ENCODE measurements around the gene CDC5L. TPM values are rescaled to one million over a fixed set of nuclear protein-coding genes. Genes with fewer than 3 reads are reported as not detected.

CDC5L gene
- total RNA-seq = 22.4 TPM
- 10 to 100 TPM; 15.9 to 18.3 (median 16.3) TPM for polyA plus RNA-seq

DNA sequence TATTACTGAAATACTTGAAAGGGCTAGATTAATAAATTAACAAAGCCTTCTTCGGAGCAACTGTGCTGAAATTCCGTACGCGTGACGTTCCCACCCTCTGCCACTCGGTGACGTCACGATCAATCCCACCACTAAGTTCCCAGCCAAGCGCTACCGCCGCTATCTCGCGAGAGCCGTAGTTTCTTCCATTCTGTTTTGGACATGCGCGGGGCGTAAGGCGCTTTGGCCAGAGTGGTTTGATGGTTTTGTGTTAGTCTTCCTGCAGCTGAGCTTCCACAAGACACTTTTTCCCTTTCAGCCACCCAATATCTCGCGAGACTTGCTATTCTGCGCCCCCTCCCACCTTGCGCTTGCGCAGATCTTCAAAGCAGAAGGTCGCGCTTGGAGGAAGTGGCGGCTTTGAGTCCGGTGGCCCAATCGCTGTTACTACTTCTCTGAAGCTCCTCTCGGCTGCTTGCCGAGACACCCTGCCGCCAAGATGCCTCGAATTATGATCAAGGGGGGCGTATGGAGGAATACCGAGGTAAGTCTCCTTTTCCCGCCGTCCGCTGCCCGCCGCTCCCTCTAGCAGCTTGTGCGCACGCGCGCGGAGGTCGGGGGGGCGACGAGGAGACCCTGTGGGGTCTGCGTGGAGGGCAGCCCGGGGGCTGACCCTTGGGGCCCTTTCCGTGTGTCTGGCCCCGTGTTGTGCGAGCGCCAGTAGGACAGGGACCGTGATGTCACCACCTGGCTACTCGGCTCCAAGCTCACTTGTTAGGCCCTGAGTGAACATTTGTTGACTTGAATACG lies at the start of gene CDC5L:
Gene CDC5L (plus strand): TSS at position 361 of the 789 bp plus-strand sequence. CDS start 118 bp downstream, at position 479.
- peak within 1 kb of the TSS; percentile 96 to 98 (median 96) for H3K27ac Mint-ChIP-seq
- H3K4me1 ChIP-seq (ENCODE audit: control insufficient read depth, insufficient read depth, low read length, poor library complexity, severe bottlenecking) = peaks cover 32% of the 10 kb centered on the region
- peak within 1 kb of the TSS; percentile 93 for H3K27ac ChIP-seq (ENCODE audit: insufficient read depth, low read length, poor library complexity, severe bottlenecking)
- no peaks in the 10 kb centered on the region for H3K9me3 ChIP-seq (ENCODE audit: control insufficient read depth in 2 of 2, low read length in 2 of 2)
- peaks cover 16% of the 10 kb centered on the region for H3K36me3 Mint-ChIP-seq
- H3K27me3 Mint-ChIP-seq = peaks cover 5% of the 10 kb centered on the region
- H3K4me1 Mint-ChIP-seq = peaks cover 14 to 48% (median 32%) of the 10 kb centered on the region in 4 donors
- peaks cover 2% of the 10 kb centered on the region for H3K27me3 ChIP-seq (ENCODE audit: control insufficient read depth, insufficient read depth, low read length)
- peak within 1 kb of the TSS; percentile 92 to 99 (median 96) for H3K4me3 Mint-ChIP-seq
- peak within 1 kb of the TSS; percentile 98 for H3K4me3 ChIP-seq (ENCODE audit: low read depth, low read length)
- no peaks in the 10 kb centered on the region for H3K9me3 Mint-ChIP-seq
- H3K36me3 ChIP-seq (ENCODE audit: control insufficient read depth, insufficient read depth, low read length) = peaks cover 18% of the 10 kb centered on the region
- DNase-seq = peak; percentile 86 to 98 (median 96)
- peak; percentile 79 to 84 for ATAC-seq (ENCODE audit: low read depth in 2 of 2)

DNA sequence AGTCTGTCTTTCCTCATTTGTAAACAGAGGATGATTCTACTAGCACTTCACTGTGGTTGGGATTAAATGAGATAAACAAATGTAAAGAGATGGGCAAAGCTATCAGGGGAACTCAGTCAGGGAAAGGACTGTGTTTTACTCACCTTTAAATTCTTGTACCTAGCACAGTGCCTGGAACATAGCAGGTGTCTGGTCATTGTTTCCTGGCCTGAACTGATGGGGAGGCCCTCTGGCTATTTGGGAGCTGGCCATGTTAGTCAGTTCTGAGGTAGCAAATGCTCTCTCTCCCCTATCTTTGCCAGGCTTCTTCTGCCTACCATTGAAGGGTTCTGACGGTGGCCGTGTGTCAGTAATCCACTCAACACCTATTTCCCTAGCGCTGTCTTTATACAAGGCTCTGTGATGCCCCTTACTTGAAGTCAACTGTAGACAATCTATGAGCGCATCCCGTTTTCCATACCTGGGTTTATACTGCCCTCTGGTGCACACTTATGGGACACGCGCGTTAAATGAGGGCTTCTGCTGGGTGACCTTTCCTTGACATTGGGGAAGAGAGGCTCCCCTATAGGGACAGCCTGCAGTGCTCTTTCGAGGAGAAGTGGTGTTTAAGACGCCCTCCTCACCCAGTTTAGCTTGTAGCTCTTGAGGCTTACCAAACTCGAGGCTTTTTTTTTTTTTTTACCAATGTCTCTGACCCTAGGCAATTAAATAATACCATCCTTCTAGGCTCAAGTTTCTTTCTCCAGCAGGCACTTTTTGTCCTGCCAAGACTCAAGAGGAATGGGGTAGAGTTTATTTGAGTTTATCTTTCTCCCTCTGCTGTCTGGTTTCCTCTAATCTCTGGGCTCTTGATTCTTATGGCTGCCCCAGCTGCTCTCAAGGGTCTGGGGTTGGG lies 49.0 kb upstream of the CDC5L start:
- Mint-ChIP-seq H3K27ac (peak overlapping the region in 1 of 3 donors; percentile 50), H3K4me3 (no peak overlapping the region), H3K36me3 (no peaks in the 10 kb centered on the region), H3K4me1 (no peaks in the 10 kb centered on the region), H3K9me3 (no peaks in the 10 kb centered on the region), H3K27me3 (peaks cover 50% of the 10 kb centered on the region)
- H3K4me3 ChIP-seq (ENCODE audit: low read depth, low read length) = no peak overlapping the region
- DNase-seq (peak; percentile 40 to 74 (median 65)), ATAC-seq (ENCODE audit: low read depth in 2 of 2) (peak; percentile 77 to 78)
- H3K27ac ChIP-seq (ENCODE audit: insufficient read depth, low read length, poor library complexity, severe bottlenecking) = no peak overlapping the region
- H3K4me1 ChIP-seq (ENCODE audit: control insufficient read depth, insufficient read depth, low read length, poor library complexity, severe bottlenecking) = no peaks in the 10 kb centered on the region
- H3K36me3 ChIP-seq (ENCODE audit: control insufficient read depth, insufficient read depth, low read length) = no peaks in the 10 kb centered on the region
- no peaks in the 10 kb centered on the region for H3K9me3 ChIP-seq (ENCODE audit: control insufficient read depth in 2 of 2, low read length in 2 of 2)
- H3K27me3 ChIP-seq (ENCODE audit: control insufficient read depth, insufficient read depth, low read length) = peaks cover 9% of the 10 kb centered on the region

DNA sequence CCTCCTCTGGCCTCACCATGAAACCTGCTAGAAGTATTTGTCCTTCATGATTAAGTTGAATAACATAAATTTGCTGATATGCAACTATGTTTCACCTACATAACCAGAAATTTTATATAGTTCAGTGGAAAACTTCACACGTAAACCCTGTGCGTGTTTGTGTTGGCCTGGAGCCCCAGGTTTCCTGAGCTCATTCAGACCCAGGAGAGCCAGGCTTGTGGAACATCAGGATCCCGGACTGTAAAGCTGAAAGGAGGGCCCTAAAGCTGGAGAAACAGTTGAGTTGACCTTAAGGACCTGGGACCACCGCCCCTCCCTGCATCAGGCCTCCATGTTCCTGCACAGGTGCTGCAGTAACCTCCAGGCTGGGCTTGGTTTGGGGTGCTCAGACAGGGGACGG lies 48.2 kb upstream of the CDC5L start:
- Mint-ChIP-seq H3K27ac (no peak overlapping the region), H3K36me3 (no peaks in the 10 kb centered on the region), H3K27me3 (peaks cover 58% of the 10 kb centered on the region), H3K4me1 (no peaks in the 10 kb centered on the region), H3K4me3 (no peak overlapping the region), H3K9me3 (no peaks in the 10 kb centered on the region)
- Histone ChIP-seq H3K36me3 (ENCODE audit: control insufficient read depth, insufficient read depth, low read length) (no peaks in the 10 kb centered on the region), H3K27me3 (ENCODE audit: control insufficient read depth, insufficient read depth, low read length) (peaks cover 17% of the 10 kb centered on the region), H3K9me3 (ENCODE audit: control insufficient read depth in 2 of 2, low read length in 2 of 2) (no peaks in the 10 kb centered on the region), H3K4me3 (ENCODE audit: low read depth, low read length) (no peak overlapping the region), H3K4me1 (ENCODE audit: control insufficient read depth, insufficient read depth, low read length, poor library complexity, severe bottlenecking) (no peaks in the 10 kb centered on the region), H3K27ac (ENCODE audit: insufficient read depth, low read length, poor library complexity, severe bottlenecking) (no peak overlapping the region)
- ATAC-seq (ENCODE audit: low read depth in 2 of 2) (no peak), DNase-seq (no peak)

DNA sequence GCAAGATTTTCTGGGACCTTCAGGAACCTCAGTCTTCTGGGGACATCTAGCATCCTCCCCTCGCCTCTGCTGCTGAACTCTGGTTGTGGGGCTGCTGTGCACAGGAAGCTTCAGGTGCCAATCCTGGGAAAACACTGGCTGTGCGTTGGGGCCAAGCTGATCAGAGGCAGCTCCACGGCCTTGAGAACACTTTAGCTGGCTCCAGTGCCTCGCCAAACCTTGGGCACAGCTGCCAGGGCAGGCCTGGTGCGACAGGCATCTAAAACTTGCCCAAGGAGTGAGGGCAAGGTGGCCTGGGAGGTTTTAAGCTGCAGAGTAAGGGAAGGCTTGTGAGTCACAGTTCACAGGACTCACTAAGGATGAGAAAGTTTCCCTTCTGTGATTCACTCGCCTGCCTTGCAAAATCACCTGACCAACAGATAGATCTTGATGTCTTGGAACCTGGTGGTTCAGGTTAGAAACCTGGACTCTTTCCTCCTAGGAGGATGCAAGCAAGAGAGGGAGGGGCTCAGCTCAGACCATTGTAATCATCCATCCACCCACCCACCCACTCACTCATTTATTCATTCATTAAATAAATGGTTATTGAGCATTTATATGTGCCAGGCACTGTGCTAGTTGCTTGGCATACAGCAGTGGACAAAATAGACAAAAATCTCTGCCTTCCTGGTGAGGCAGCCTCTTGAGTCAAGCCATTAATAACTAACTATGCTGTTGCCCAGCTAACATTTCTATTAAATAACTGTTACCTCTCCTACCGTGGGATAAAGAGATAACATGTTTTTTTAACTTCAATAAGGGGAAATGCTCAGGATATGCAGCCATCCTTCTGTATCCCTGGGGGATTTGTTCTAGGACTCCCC lies 47.5 kb upstream of the CDC5L start:
- Histone ChIP-seq H3K4me3 (ENCODE audit: low read depth, low read length) (no peak overlapping the region), H3K36me3 (ENCODE audit: control insufficient read depth, insufficient read depth, low read length) (no peaks in the 10 kb centered on the region), H3K4me1 (ENCODE audit: control insufficient read depth, insufficient read depth, low read length, poor library complexity, severe bottlenecking) (no peaks in the 10 kb centered on the region), H3K9me3 (ENCODE audit: control insufficient read depth in 2 of 2, low read length in 2 of 2) (no peaks in the 10 kb centered on the region), H3K27ac (ENCODE audit: insufficient read depth, low read length, poor library complexity, severe bottlenecking) (no peak overlapping the region), H3K27me3 (ENCODE audit: control insufficient read depth, insufficient read depth, low read length) (peaks cover 20% of the 10 kb centered on the region)
- no peak overlapping the region for H3K27ac Mint-ChIP-seq
- ATAC-seq (ENCODE audit: low read depth in 2 of 2) (no peak), DNase-seq (no peak)
- H3K36me3 Mint-ChIP-seq = no peaks in the 10 kb centered on the region
- H3K9me3 Mint-ChIP-seq = no peaks in the 10 kb centered on the region
- H3K27me3 Mint-ChIP-seq = peaks cover 65% of the 10 kb centered on the region
- H3K4me3 Mint-ChIP-seq = no peak overlapping the region
- H3K4me1 Mint-ChIP-seq = no peaks in the 10 kb centered on the region

DNA sequence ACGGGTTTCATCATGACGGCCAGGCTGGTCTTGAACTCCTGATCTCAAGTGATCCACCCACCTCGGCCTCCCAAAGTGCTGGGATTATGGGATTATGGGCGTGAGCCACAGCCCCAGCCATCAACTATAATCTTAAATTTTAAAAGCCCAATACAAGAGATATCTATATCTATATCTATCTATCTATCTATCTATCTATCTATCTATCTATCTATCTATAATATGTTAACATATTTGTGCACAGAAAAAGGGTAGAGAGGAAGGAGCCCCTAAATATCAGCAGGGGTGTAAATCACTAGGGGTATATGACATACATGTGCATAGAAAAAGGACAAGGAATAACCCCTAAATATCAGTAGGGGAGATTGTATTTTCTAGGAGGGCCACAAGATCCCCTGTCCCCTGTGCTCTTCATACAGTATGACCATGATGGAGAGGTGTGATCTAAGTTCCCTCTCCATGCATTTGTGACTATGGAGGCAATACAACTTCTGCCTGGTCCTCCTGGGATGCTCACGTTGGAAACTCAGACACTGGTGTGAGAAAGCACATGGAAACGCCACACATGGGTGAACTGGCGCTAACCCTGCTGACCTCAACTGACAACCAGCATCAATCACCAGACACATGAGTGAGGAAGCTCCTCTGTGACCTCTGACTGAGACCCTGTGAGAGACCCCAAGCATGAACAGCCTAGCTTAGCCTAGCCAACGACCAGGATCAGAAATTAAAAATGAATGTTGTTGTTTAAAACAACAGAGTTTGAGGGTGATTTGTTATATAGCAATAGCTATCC lies 46.2 kb upstream of the CDC5L start:
- no peaks in the 10 kb centered on the region for H3K9me3 Mint-ChIP-seq

DNA sequence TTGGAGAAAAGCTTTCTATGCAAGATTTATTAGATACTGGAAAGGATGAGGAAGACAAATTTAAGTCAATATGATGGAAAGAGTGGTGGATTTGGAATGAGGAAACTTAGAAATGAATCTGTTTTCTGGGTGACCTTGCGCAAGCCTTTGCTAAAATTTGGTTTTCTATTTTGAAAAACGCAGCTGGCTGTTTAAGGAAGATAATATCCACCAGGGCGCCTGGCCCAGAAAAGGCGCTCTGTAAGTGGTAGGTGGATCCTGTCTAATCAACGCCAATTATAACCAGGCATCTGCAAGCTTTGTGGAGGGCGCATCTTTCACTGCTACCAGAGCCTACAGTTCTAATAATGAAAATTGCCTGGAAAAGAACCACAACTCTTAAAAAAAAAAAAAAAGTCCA lies 45.5 kb upstream of the CDC5L start:
- Mint-ChIP-seq H3K9me3 (no peaks in the 10 kb centered on the region), H3K27me3 (peaks cover 66% of the 10 kb centered on the region), H3K36me3 (no peaks in the 10 kb centered on the region)

More for the DNA sequence above, 46.2 kb upstream of the CDC5L start:
- H3K4me1 Mint-ChIP-seq = no peaks in the 10 kb centered on the region
- no peak for DNase-seq
- Histone ChIP-seq H3K9me3 (ENCODE audit: control insufficient read depth in 2 of 2, low read length in 2 of 2) (no peaks in the 10 kb centered on the region), H3K36me3 (ENCODE audit: control insufficient read depth, insufficient read depth, low read length) (no peaks in the 10 kb centered on the region), H3K27ac (ENCODE audit: insufficient read depth, low read length, poor library complexity, severe bottlenecking) (no peak overlapping the region), H3K4me1 (ENCODE audit: control insufficient read depth, insufficient read depth, low read length, poor library complexity, severe bottlenecking) (no peaks in the 10 kb centered on the region), H3K27me3 (ENCODE audit: control insufficient read depth, insufficient read depth, low read length) (peaks cover 27% of the 10 kb centered on the region), H3K4me3 (ENCODE audit: low read depth, low read length) (no peak overlapping the region)
- H3K27me3 Mint-ChIP-seq = peaks cover 65% of the 10 kb centered on the region
- H3K36me3 Mint-ChIP-seq = no peaks in the 10 kb centered on the region
- H3K4me3 Mint-ChIP-seq = no peak overlapping the region
- ATAC-seq (ENCODE audit: low read depth in 2 of 2) = no peak
- H3K27ac Mint-ChIP-seq = no peak overlapping the region

More for the DNA sequence above, 45.5 kb upstream of the CDC5L start:
- Histone ChIP-seq H3K27me3 (ENCODE audit: control insufficient read depth, insufficient read depth, low read length) (peaks cover 27% of the 10 kb centered on the region), H3K36me3 (ENCODE audit: control insufficient read depth, insufficient read depth, low read length) (no peaks in the 10 kb centered on the region), H3K4me1 (ENCODE audit: control insufficient read depth, insufficient read depth, low read length, poor library complexity, severe bottlenecking) (no peaks in the 10 kb centered on the region), H3K9me3 (ENCODE audit: control insufficient read depth in 2 of 2, low read length in 2 of 2) (no peaks in the 10 kb centered on the region), H3K27ac (ENCODE audit: insufficient read depth, low read length, poor library complexity, severe bottlenecking) (no peak overlapping the region), H3K4me3 (ENCODE audit: low read depth, low read length) (no peak overlapping the region)
- ATAC-seq (ENCODE audit: low read depth in 2 of 2) (no peak), DNase-seq (no peak)
- H3K4me3 Mint-ChIP-seq = no peak overlapping the region
- no peaks in the 10 kb centered on the region for H3K4me1 Mint-ChIP-seq
- H3K27ac Mint-ChIP-seq = no peak overlapping the region

Measured in CD4-positive, CD25-positive, alpha-beta regulatory T cell (primary cell).